Mucosa of descending colon (tissue), 3 donors: ENCODE data around the gene MTSS2. TPM values are rescaled to one million over a fixed set of nuclear protein-coding genes. Genes with fewer than 3 reads are reported as not detected.

Experiments used
- ATAC-seq: fragments of 200-7000 bp; cut with Tn5 transposase; one replicate; pipeline ENCODE4 v1.9.1; 2020; ENCODE audit warnings: mild to moderate bottlenecking, moderate library complexity
- DNase-seq, 3 donors: peaks; one replicate each; pipeline ENCODE4 v3.0.0-alpha.2; 2020
- H3K36me3 ChIP-seq: fragments of 200-600 bp; one replicate; pipeline ENCODE4 v1.8.0; 2021; ENCODE audit warnings: low read depth, mild to moderate bottlenecking
- H3K4me1 ChIP-seq: fragments of 200-600 bp; one replicate; pipeline ENCODE4 v1.8.0; 2021; ENCODE audit warnings: low read depth, mild to moderate bottlenecking
- H3K4me3 ChIP-seq: fragments of 200-600 bp; one replicate; pipeline ENCODE4 v1.8.0; 2021; ENCODE audit warnings: mild to moderate bottlenecking
- H3K9me3 ChIP-seq: fragments of 200-600 bp; one replicate; pipeline ENCODE4 v1.8.0; 2021; ENCODE audit warnings: mild to moderate bottlenecking
- CTCF ChIP-seq: fragments of 200-600 bp; IDR thresholded peaks from one replicate; pipeline ENCODE4 v1.8.0; 2022; ENCODE audit warnings: antibody characterized with exemption, mild to moderate bottlenecking
- intact Hi-C, 2 donors: fragments of 100-400 bp; cut with DNase I in 1 of 2; cut with micrococcal nuclease in 1 of 2; formaldehyde crosslinking; loops; one replicate each; pipeline versions ENCODE4 v1.11.0 to v1.11.1; 2022; cut with DNase I, micrococcal nuclease
- total RNA-seq, 3 donors: library from RNA; stranded (reverse); fragmentation: NEBNext Ultra II Directional in 2 of 3; extraction: Animal tissue kit (Norgen Biotek cat#: 25700) in 2 of 3; gene quantifications; one replicate each; pipeline versions ENCODE4 v1.2.1 to v1.2.4, GENCODE V29; 2021 to 2023
- donor health status: DM: no; HTN: no; CAD: no; lungs with moderate emphysema.
- donor health status: DM: no; HTN: no; CAD: no.
- donor health status: DM: no; HTN: yes; CAD: no.

Gene MTSS2
- total RNA-seq, 3 donors from 2014 or later: 11.8 to 151 (median 28.2) TPM

DNA sequence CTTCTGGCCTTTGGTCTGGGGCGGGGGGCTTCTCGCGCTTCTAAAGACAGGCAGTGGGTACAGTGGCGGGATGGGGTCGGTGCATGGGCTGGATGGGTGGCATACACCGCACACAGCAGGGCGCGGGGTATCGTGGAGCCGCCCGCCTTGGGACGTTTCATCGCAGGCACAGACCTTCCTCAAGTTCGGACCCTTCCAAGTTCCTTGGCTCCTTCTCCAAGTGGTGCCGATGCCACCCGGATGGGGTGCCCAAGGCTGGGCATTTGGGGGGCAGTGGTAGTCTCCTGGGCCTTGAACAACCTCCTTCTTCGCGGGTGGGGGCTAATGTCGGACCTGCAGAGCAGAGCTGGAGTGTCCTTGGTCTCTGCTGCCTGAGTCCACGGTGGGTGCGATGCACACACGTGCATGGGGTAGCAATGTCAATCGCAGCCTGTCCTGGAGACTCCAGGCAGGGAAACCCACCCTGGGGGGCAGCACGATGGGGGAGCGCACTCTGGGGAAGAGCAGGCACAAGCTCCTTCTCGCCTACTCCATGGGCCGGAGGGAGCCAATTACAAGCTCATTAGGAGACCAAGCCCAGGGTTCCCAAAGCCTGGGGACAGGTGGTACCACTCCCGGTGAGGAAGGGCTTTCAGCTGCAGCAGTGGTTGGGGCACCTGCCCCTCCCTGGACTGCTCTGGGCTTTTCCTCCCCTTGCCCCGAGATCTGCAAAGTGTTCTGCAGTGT lies 686 bp upstream of the MTSS2 start:
- no peak for ATAC-seq
- no peak for DNase-seq
- Histone ChIP-seq H3K9me3 (no peaks in the 10 kb centered on the region), H3K36me3 (no peaks in the 10 kb centered on the region), H3K4me1 (peaks cover 45% of the 10 kb centered on the region), H3K4me3 (no peak overlapping the region)
- TF ChIP-seq CTCF: no peak
- intact Hi-C loops: loop anchor here (10.0 kb wide), 2 partner anchors 48 to 88 kb away; no protein-coding TSS in a partner anchor

GRCh38 chr16:70685061-70685937 lies 554 bp downstream of the MTSS2 start:
- peak overlapping the region; percentile 30 for H3K4me3 ChIP-seq
- no peaks in the 10 kb centered on the region for H3K9me3 ChIP-seq
- H3K36me3 ChIP-seq: no peaks in the 10 kb centered on the region
- peaks cover 33% of the 10 kb centered on the region for H3K4me1 ChIP-seq
- DNase-seq (peak in 1 of 3 donors; percentile 57), ATAC-seq (peak; percentile 10)
- intact Hi-C loops: loop anchor here (10.0 kb wide), 2 partner anchors 50 to 90 kb away; no protein-coding TSS in a partner anchor
- no peak for TF ChIP-seq CTCF

DNA sequence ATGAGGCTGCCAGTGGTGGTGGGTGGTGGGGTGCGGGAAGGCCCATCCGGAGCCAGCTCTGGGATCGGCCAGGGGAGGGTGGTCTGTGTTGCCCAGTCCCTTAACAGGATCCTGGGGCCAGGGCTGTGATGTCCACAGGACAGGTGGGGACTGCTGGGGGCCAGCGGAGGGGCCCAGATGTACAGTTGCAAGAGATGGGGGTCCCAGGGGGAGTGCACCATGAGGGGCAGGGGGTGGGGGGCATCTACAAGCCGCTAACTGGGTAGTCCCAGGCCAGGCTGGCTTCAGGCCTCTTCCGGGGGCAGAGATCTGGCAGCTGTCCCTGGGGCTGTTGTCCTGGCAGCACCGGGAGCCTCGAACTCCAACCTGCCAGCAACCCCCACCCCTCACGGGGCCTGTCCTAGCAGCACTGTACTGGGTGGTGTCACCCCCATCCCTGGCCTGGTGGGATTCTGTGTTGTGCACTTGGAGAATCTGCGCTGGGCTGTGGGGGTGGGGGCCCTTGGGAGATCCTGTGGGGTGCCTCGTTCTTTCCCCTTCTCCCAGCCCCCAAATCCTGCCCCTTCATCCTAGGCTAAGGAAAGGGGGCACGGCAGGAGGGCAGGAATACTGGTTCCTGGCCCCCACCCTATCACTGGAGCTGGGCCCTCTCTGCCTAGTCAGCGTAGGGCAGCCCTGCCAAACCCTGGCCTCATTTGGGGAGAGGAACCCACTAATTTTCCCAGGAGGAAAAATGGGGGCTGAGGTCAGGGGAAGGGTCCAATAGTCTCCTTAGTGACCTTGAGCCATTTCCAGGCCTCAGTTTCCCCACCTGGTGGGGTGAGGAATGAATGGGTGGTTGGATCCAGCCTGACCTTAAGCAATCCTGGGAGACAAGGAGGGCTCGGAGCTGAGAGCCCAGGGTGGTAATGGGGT lies 1.4 kb downstream of the MTSS2 start:
- intact Hi-C loops: loop anchor here (10.0 kb wide), 2 partner anchors 50 to 90 kb away; no protein-coding TSS in a partner anchor
- TF ChIP-seq CTCF: no peak
- H3K36me3 ChIP-seq: no peaks in the 10 kb centered on the region
- DNase-seq: peak in 1 of 3 donors; percentile 52
- H3K9me3 ChIP-seq: no peaks in the 10 kb centered on the region
- H3K4me1 ChIP-seq: peaks cover 29% of the 10 kb centered on the region
- ATAC-seq: no peak
- H3K4me3 ChIP-seq: no peak overlapping the region

GRCh38 chr16:70683146-70683944 lies 2.5 kb downstream of the MTSS2 start:
- intact Hi-C loops: loop anchor here (10.0 kb wide), 2 partner anchors 51 to 91 kb away; no protein-coding TSS in a partner anchor
- Histone ChIP-seq H3K4me3 (no peak overlapping the region), H3K36me3 (no peaks in the 10 kb centered on the region), H3K4me1 (peaks cover 22% of the 10 kb centered on the region), H3K9me3 (no peaks in the 10 kb centered on the region)
- TF ChIP-seq CTCF: no peak
- no peak for ATAC-seq
- peak in 1 of 3 donors; percentile 36 for DNase-seq
